Measurements from ENCODE around the gene AMH. TPM values are rescaled to one million over a fixed set of nuclear protein-coding genes. Genes with fewer than 3 reads are reported as not detected.

Gene AMH
- total and polyA plus RNA-seq, 2 of the 13 experiments (the other 11 are each of a cell fraction or from before 2014, with no cell fraction given) = 0.03 to 0.18 TPM

- TF ChIP-seq CHD4 (IDR thresholded peaks at IDR 0.05; ENCODE audit: borderline replicate concordance, low read length) = no peak
- no peak for TF ChIP-seq NCOA1 (CRISPR knock-in tag; IDR thresholded peaks at IDR 0.05)
- TF ChIP-seq ZNF232 (CRISPR knock-in tag; IDR thresholded peaks at IDR 0.05; ENCODE audit: borderline replicate concordance) = peak; percentile 91; the same call in 1 of the 2 replicates
- TF ChIP-seq BATF2 (CRISPR knock-in tag; IDR thresholded peaks at IDR 0.05) = peak; percentile 67; the same call in 1 of the 2 replicates
- TF ChIP-seq KLF6 (CRISPR knock-in tag; IDR thresholded peaks at IDR 0.05) = peak; percentile 84
- TF ChIP-seq ZKSCAN5 (CRISPR knock-in tag; IDR thresholded peaks at IDR 0.05) = 0 out of 2 replicates have a peak, but pooled peaks have one; percentile 20
- TF ChIP-seq RNF2 (conservative IDR thresholded peaks at IDR 0.05; ENCODE audit: low read depth) = 0 out of 2 replicates have a peak, but pooled peaks have one; percentile 29
- TF ChIP-seq ZNF710 (CRISPR knock-in tag; IDR thresholded peaks at IDR 0.05; ENCODE audit: borderline replicate concordance) = no peak
- peak; percentile 88 for TF ChIP-seq NFYC (CRISPR knock-in tag; IDR thresholded peaks at IDR 0.05)
- TF ChIP-seq MTF1 (CRISPR knock-in tag; IDR thresholded peaks at IDR 0.05) = no peak
- TF ChIP-seq, protein P1, sequence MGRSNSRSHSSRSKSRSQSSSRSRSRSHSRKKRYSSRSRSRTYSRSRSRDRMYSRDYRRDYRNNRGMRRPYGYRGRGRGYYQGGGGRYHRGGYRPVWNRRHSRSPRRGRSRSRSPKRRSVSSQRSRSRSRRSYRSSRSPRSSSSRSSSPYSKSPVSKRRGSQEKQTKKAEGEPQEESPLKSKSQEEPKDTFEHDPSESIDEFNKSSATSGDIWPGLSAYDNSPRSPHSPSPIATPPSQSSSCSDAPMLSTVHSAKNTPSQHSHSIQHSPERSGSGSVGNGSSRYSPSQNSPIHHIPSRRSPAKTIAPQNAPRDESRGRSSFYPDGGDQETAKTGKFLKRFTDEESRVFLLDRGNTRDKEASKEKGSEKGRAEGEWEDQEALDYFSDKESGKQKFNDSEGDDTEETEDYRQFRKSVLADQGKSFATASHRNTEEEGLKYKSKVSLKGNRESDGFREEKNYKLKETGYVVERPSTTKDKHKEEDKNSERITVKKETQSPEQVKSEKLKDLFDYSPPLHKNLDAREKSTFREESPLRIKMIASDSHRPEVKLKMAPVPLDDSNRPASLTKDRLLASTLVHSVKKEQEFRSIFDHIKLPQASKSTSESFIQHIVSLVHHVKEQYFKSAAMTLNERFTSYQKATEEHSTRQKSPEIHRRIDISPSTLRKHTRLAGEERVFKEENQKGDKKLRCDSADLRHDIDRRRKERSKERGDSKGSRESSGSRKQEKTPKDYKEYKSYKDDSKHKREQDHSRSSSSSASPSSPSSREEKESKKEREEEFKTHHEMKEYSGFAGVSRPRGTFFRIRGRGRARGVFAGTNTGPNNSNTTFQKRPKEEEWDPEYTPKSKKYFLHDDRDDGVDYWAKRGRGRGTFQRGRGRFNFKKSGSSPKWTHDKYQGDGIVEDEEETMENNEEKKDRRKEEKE (IDR thresholded peaks at IDR 0.05) = no peak
- TF ChIP-seq RELA (CRISPR knock-in tag; IDR thresholded peaks at IDR 0.05) = no peak
- TF ChIP-seq, protein P2, sequence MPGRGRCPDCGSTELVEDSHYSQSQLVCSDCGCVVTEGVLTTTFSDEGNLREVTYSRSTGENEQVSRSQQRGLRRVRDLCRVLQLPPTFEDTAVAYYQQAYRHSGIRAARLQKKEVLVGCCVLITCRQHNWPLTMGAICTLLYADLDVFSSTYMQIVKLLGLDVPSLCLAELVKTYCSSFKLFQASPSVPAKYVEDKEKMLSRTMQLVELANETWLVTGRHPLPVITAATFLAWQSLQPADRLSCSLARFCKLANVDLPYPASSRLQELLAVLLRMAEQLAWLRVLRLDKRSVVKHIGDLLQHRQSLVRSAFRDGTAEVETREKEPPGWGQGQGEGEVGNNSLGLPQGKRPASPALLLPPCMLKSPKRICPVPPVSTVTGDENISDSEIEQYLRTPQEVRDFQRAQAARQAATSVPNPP (CRISPR knock-in tag; IDR thresholded peaks at IDR 0.05) = no peak
- TF ChIP-seq, protein P3, sequence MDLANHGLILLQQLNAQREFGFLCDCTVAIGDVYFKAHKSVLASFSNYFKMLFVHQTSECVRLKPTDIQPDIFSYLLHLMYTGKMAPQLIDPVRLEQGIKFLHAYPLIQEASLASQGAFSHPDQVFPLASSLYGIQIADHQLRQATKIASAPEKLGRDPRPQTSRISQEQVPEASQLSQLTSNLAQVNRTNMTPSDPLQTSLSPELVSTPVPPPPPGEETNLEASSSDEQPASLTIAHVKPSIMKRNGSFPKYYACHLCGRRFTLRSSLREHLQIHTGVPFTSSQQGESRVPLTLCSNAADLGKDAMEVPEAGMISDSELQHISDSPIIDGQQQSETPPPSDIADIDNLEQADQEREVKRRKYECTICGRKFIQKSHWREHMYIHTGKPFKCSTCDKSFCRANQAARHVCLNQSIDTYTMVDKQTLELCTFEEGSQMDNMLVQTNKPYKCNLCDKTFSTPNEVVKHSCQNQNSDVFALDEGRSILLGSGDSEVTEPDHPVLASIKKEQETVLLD (CRISPR knock-in tag; IDR thresholded peaks at IDR 0.05; ENCODE audit: low read depth) = 0 out of 2 replicates have a peak, but pooled peaks have one; percentile 35
- TF ChIP-seq ZNF841 (CRISPR knock-in tag; IDR thresholded peaks at IDR 0.05; ENCODE audit: borderline replicate concordance) = no peak
- no peak for TF ChIP-seq ZNF615 (CRISPR knock-in tag; IDR thresholded peaks at IDR 0.05; ENCODE audit: borderline replicate concordance)
- TF ChIP-seq MLXIP (CRISPR knock-in tag; IDR thresholded peaks at IDR 0.05; ENCODE audit: borderline replicate concordance) = no peak
These were observed 20.4 kb downstream of the AMH start (continued) for GRCh38 chr19:2269244-2270156.

Measured in HepG2 (cell line).